Tibial artery (tissue), 4 donors: ENCODE measurements around the gene CHSY3.
A peak's percentile ranks its signal among the peaks of the same experiment; 100 is the strongest.

Experiments used
- DNase-seq, 2 donors: peaks; one replicate each; pipeline ENCODE4 v3.0.0-alpha.2; 2019
- H3K27ac ChIP-seq, 2 donors: fragments of 200-600 bp; sonication (generic) in 1 of 2; 1 replicate in 1 of 2; 2 replicates in 1 of 2; pipeline ENCODE4 v1.5.1; 2018 to 2019; ENCODE audit warnings: mild to moderate bottlenecking in 1 of 2
- H3K27me3 ChIP-seq, 2 donors: fragments of 200-600 bp; sonication (generic) in 1 of 2; one replicate each; pipeline versions ENCODE4 v1.5.1 to v1.6.0; 2016 to 2019
- H3K36me3 ChIP-seq, 3 donors: fragments of 200-600 bp; sonication (generic) in 2 of 3; one replicate each; pipeline ENCODE4 v1.5.1; 2016 to 2019; ENCODE audit warnings: mild to moderate bottlenecking in 2 of 3
- H3K4me1 ChIP-seq, 4 donors: fragments of 200-600 bp; sonication (generic) in 2 of 4; 1 replicate in 3 of 4; 2 replicates in 1 of 4; pipeline ENCODE4 v1.5.1; 2016 to 2019
- H3K4me3 ChIP-seq, 2 donors: fragments of 200-600 bp; sonication (generic) in 1 of 2; 1 replicate in 1 of 2; 2 replicates in 1 of 2; pipeline ENCODE4 v1.5.1; 2018 to 2019; ENCODE audit warnings: mild to moderate bottlenecking in 2 of 2
- H3K9me3 ChIP-seq, 3 donors: fragments of 200-600 bp; sonication (generic) in 1 of 3; one replicate each; pipeline ENCODE4 v1.5.1; 2016 to 2019
- intact Hi-C: fragments of 100-400 bp; cut with DNase I; formaldehyde crosslinking; loops from one replicate; pipeline ENCODE4 v1.15.0; 2023; ENCODE audit warnings: low total_unique reads
- TF ChIP-seq, protein P1 (sequence below), 2 experiments: fragments of 200-600 bp in 1 of 2; fragments of 450-650 bp in 1 of 2; IDR thresholded peaks; one replicate each; pipeline ENCODE4 v1.5.1; 2017 to 2019; ENCODE audit warnings: antibody characterized with exemption in 2 of 2, mild to moderate bottlenecking in 1 of 2, moderate library complexity in 1 of 2

Gene CHSY3

DNA sequence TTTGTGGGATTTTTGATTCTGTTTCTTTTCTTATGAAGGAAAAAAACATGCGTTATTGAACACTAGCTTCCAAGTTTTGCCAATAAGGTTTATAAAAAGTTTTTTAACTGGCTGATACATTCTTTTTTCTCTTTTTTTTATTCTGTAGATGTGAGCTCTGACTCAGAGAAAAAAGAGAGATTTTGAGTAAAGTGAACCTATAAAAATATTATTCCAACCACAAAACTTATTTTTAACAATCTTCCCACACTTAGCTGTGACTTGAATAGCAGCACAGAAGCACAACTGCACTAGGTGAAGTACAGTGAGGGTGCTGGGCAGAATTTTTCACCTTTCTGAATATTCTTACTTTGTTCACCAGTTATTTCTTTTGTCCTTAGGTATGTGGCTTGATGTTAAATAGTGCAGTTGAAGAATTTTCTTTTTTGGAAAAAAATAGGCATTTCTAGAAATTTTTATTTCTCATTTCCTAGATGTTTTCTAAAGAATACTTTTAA, 41.6 kb downstream of the CHSY3 start:
- DNase-seq, result no peak

DNA sequence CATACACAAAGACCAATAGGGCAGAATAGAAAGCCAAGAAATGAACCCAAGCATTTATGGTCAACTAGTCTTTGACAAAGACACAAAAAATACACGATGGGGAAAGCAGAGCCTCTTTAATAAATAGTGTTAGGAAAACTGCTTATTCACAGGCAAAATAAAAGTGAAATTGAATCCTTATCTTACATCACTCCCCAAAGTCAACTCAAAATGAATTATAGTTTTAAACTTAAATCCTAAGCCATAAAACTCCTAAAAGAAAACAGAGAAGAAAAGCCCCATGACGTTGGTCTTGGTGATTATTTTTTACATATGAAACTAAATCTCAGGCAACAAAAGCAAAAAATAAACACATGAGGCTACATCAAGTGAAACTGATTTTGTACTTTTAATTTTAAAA, 46.8 kb downstream of the CHSY3 start:
- no peaks in the 10 kb centered on the region for H3K36me3 ChIP-seq
- DNase-seq, result no peak
- TF ChIP-seq, protein P1, sequence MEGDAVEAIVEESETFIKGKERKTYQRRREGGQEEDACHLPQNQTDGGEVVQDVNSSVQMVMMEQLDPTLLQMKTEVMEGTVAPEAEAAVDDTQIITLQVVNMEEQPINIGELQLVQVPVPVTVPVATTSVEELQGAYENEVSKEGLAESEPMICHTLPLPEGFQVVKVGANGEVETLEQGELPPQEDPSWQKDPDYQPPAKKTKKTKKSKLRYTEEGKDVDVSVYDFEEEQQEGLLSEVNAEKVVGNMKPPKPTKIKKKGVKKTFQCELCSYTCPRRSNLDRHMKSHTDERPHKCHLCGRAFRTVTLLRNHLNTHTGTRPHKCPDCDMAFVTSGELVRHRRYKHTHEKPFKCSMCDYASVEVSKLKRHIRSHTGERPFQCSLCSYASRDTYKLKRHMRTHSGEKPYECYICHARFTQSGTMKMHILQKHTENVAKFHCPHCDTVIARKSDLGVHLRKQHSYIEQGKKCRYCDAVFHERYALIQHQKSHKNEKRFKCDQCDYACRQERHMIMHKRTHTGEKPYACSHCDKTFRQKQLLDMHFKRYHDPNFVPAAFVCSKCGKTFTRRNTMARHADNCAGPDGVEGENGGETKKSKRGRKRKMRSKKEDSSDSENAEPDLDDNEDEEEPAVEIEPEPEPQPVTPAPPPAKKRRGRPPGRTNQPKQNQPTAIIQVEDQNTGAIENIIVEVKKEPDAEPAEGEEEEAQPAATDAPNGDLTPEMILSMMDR (IDR thresholded peaks at IDR 0.05), result no peak
- peaks cover 0 to 4% (median 0%) of the 10 kb centered on the region in 3 donors for H3K9me3 ChIP-seq
- H3K27me3 ChIP-seq, result no peaks in the 10 kb centered on the region
- H3K4me3 ChIP-seq, result no peak overlapping the region
- H3K27ac ChIP-seq, result peak overlapping the region; percentile 20 to 33
- intact Hi-C loops, result no loop called here
- peaks cover 0 to 7% (median 0%) of the 10 kb centered on the region in 4 donors for H3K4me1 ChIP-seq

More for the DNA sequence above, 41.6 kb downstream of the CHSY3 start:
- TF ChIP-seq, protein P1 (IDR thresholded peaks at IDR 0.05), result no peak
- Histone ChIP-seq H3K9me3 (no peaks in the 10 kb centered on the region), H3K4me3 (no peak overlapping the region), H3K36me3 (no peaks in the 10 kb centered on the region), H3K4me1 (peaks cover 0 to 22% (median 0%) of the 10 kb centered on the region in 4 donors), H3K27me3 (no peaks in the 10 kb centered on the region), H3K27ac (peak overlapping the region; percentile 49 to 62)
- intact Hi-C loops, result no loop called here

DNA sequence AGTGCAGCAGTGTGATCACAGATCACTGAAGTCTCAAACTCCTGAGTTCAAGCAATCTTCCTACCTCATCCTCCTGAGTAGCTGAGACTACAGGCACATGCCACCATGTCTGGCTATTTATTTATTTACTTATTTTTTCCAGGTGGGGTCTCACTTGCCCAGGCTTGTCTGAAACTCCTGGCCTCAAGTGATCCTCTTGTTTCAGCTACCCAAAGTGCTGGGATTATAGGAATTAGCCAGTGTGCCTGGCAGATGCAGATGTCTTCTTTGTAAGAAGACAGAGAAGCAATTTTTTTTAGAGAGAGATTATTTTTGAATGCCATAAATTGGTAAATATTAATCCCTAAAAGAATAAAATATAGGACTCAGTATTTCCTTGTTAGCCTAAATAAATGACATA, 54.3 kb downstream of the CHSY3 start:
- peak overlapping the region; percentile 19 to 29 for H3K27ac ChIP-seq
- H3K27me3 ChIP-seq, result no peaks in the 10 kb centered on the region
- no peaks in the 10 kb centered on the region for H3K36me3 ChIP-seq
- TF ChIP-seq, protein P1 (IDR thresholded peaks at IDR 0.05), result no peak
- H3K4me1 ChIP-seq, result peaks cover 0 to 58% (median 11%) of the 10 kb centered on the region in 4 donors
- H3K4me3 ChIP-seq, result no peak overlapping the region
- H3K9me3 ChIP-seq, result no peaks in the 10 kb centered on the region
- no peak for DNase-seq
- intact Hi-C loops, result no loop called here

DNA sequence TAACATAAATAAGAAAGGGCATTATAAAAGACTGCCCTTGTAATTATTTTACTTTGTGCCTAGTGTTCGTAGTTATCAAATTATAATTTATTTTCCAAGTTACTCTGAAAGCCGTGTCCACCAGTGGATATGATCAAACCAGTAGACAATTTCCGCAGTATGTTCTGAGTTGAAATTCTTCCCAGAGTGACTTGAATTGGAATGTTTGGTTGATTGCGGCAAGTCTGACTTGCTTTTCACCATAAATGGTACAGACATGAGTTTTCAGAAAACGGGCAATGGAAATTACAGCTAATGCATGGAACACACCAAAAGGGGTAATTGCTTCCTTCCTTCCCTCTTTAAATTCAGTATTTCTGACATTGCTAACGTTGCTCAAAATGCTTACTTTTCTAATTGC, 56.6 kb downstream of the CHSY3 start:
- Histone ChIP-seq H3K27ac (peak overlapping the region; percentile 57 to 72), H3K4me1 (peaks cover 0 to 78% (median 13%) of the 10 kb centered on the region in 4 donors), H3K36me3 (no peaks in the 10 kb centered on the region), H3K27me3 (no peaks in the 10 kb centered on the region), H3K4me3 (no peak overlapping the region), H3K9me3 (no peaks in the 10 kb centered on the region)
- intact Hi-C loops, result loop anchor here (10.0 kb wide), 1 partner anchor 56 kb away; the partner anchor contains the start of gene CHSY3
- TF ChIP-seq, protein P1 (IDR thresholded peaks at IDR 0.05), result no peak
- no peak for DNase-seq

DNA sequence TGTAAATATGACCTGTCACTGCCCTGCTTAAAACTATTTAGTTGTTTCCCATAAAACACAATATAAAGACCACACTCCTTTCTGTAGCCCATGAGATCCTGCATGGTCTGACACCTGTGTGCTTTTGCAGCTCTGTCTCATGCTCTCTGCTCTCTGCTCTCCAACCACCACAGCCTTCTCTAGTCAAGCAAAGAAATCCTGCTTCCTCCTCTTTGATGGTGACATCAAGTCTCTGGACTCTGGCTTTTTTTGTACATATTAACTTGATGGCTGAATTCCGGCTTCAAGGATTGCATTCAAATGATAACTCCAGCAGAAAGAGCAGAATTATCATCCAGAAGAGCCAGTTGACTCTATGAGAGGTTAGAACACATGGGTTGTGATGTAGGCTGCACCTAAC, 58.2 kb downstream of the CHSY3 start:
- H3K9me3 ChIP-seq, result no peaks in the 10 kb centered on the region
- no peaks in the 10 kb centered on the region for H3K27me3 ChIP-seq
- peak overlapping the region; percentile 57 to 72 for H3K27ac ChIP-seq
- peaks cover 0 to 81% (median 13%) of the 10 kb centered on the region in 4 donors for H3K4me1 ChIP-seq
- TF ChIP-seq, protein P1 (IDR thresholded peaks at IDR 0.05), result no peak
- no peaks in the 10 kb centered on the region for H3K36me3 ChIP-seq
- intact Hi-C loops, result loop anchor here (10.0 kb wide), 1 partner anchor 58 kb away; the partner anchor contains the start of gene CHSY3
- DNase-seq, result no peak
- no peak overlapping the region for H3K4me3 ChIP-seq
